GM18520 (cell line): ENCODE data around the gene PLEKHG4.

Experiments used
- ATAC-seq: cut with Tn5 transposase; IDR thresholded peaks from one replicate; pipeline ENCODE4 v1.9.1; 2021; ENCODE audit not compliant: unreplicated experiment

Gene PLEKHG4, protein sequence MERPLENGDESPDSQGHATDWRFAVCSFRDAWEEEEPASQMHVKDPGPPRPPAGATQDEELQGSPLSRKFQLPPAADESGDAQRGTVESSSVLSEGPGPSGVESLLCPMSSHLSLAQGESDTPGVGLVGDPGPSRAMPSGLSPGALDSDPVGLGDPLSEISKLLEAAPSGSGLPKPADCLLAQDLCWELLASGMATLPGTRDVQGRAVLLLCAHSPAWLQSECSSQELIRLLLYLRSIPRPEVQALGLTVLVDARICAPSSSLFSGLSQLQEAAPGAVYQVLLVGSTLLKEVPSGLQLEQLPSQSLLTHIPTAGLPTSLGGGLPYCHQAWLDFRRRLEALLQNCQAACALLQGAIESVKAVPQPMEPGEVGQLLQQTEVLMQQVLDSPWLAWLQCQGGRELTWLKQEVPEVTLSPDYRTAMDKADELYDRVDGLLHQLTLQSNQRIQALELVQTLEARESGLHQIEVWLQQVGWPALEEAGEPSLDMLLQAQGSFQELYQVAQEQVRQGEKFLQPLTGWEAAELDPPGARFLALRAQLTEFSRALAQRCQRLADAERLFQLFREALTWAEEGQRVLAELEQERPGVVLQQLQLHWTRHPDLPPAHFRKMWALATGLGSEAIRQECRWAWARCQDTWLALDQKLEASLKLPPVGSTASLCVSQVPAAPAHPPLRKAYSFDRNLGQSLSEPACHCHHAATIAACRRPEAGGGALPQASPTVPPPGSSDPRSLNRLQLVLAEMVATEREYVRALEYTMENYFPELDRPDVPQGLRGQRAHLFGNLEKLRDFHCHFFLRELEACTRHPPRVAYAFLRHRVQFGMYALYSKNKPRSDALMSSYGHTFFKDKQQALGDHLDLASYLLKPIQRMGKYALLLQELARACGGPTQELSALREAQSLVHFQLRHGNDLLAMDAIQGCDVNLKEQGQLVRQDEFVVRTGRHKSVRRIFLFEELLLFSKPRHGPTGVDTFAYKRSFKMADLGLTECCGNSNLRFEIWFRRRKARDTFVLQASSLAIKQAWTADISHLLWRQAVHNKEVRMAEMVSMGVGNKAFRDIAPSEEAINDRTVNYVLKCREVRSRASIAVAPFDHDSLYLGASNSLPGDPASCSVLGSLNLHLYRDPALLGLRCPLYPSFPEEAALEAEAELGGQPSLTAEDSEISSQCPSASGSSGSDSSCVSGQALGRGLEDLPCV

DNA sequence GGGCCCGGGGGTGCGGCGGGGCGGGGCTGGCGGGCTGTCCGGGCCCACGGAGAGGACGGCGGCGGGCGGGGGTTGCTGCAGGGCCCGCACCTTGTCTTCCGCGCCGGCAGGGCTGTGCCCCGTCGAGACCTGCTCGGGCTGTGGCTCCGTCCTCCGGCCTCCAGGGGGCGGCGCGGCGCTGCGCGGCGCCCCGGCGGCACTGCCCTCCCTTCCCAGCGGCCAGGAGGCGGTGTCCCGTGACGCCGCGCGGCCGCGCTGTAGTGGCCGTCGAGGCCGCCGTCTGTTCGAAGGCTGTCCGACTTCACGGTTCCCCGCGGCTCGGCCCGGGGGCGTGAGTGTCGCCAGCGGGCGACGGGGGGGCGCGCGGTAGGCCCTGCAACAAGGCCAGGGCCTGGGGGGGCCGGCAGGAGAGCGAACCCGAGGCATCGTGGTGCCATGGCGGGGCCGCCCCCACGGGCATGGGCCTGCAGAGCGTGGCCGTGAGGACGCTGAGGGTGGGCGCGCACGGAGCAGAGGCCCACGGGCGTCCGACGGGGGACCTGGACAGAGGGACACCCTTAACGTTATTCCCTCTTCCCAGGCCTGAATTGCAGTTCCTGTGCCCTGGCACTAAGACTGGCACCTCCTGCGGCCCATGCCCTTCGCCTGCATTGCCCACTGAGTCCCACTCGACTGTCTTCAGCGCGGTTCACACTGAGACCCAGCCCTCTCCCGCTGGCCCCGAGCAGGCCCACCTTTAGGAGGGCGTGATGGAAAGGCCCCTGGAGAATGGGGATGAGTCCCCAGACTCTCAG lies at the start of gene PLEKHG4:
Gene PLEKHG4 (plus strand): TSS at position 237 of the 794 bp plus-strand sequence. CDS start 513 bp downstream, at position 750.
- ATAC-seq: no peak

DNA sequence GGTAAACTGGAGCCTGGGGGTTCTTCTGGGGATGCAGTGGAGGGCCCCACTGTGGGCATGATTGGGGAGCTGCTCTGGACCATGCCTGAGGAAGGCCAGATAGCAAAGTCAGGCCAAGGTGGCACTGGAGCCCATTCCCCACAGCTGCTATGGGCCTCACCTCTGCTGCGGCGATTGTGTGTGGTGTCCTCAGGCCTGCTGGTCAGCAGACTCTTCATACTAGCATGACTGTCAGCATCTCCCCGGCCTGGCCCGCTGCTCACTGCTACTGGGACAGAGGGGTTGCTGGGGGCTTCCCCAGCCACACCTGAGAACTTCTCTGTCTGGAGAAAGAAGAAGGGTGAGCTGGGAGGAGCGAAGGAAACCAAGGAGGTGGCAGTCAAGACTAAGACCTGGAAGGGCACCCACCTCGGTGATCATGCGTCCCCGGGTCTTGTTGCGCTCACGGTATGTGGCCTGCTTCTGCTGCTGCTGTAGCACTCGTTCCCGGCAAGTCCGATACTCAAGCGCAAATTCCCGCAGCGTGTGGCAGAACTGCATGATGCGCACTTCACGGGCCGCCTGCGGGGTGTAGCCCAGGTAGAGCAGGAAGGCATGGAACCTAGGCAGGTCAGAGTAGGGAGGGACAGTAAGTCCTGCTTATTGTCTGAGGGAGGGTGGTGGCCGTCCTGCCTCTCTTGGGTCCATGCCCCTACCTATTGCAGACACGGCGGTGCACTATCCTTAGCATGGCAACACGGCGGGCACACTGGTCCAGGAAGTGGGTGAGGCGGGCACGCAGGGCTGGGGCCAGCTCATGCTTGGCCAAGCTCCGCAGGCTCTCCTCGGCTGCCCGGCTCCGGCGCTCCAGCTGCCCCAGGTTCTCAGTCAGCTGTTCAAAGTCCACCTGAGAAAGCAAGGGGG lies 49.2 kb upstream of the PLEKHG4 start:
- ATAC-seq: no peak

DNA sequence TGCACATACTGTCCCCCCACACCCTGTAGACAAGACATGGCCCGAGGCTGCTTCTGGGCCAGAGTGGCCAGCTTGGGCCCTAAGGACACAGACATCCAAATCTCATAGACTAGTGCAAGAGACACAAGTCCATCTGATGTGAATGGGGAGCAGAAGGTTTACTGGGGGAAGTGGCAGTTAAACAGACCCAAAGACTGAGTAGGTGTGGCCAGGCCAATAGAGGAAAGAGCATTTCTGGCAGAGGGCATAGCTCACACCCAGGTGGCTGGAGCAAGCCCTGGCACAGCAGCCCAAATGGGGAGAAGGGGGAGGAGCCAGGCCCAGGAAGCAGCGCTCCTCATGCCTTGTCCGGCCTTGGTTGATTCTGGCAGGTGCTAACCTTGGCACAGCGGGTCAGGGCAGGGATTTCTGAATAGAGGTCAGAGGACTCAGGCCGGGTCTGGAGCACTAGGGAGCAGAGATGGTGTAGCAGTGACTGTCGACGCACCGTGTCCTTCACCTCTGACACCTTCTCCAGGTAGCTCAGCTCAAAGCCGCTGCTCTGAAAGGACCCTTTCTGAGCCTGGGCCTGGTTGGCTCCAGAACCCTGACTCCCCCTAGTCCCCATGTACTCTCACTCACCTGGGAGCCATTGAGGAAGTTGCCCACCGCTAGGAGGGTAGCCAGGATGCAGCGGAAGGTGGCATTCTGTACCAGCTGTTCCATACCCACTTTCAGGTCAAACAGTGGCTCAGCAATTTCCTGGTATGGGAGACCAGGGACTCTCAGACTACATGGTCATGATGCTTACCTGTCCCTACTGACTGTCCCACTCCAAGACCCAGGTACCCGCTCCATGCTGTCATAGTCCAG lies 48.3 kb upstream of the PLEKHG4 start:
- ATAC-seq: no peak

DNA sequence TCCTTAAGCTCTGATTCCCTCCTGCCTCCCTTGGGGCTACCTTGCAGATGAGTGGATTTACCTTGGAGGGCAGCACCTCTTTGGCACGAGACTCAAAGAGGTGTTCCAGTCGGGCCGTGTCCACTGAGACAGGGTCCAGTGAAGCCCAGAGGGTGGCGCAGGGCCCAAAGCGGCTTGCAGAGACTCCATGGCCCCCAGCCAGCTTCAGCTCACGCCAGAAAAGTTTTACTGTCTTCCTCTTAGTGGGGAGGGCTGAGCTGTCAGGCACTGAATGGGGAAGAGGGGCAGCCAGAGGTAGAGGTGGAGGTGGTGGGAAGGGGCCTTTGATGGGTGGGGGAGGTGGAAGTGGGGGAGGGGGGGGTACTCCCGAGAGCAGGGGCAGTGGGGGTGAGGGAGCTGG lies 45.7 kb upstream of the PLEKHG4 start:
- no peak for ATAC-seq

DNA sequence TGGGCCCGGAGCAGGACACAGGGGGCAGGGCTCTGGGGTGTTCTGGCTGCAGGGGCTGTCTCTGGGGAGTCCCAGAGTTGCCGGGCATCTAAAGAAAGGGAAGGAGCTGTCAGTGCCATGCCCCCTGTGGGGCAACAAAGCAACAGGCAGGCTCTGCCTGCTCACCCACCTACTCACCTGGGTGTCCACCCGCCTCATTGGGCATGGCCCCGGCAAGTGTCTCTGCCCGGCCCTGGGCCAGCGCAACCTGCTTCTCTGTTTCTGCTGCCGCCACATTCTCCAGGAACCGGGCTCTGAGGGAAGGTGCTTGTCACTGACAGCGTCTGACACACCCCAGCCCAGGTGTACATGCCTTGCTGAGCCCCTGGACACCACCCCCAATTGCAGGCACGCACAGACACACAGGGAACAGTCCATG lies 45.1 kb upstream of the PLEKHG4 start:
- ATAC-seq: no peak

DNA sequence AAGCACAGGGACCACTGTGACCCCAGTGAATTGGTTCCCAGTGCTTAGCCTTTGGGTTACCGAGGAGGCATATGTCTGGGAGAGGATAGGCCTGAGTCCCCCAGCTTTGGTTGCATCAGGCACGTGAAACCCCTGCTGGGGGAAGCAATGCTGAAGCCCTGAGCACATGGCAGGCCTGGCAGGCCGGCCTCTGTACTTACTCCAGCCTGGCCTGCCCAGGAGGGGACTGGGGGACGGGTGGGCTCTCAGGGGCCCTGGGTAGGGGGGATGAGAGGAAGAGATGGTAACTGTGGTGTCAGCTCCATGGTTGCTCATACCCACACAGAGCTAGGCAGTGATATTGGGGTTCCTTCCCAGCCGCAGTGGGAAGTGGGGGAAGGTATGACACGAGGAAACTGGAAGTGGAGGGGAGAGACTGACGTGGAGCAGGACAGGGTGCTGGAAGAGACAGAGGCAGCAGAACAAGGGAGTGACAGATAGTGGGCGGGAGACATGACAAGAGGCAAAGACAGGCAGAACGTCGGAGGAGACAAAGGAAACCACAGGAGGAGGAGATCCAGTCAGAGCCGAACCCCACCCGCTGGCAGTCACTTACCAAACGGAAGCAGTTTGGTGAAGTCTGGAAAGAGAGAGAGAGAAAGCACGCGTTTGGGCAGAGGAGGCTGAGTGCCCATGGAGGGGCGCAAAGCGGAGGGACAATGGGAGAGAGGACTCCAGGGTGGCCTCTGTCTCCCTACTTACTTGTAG lies 43.3 kb upstream of the PLEKHG4 start:
- no peak for ATAC-seq

DNA sequence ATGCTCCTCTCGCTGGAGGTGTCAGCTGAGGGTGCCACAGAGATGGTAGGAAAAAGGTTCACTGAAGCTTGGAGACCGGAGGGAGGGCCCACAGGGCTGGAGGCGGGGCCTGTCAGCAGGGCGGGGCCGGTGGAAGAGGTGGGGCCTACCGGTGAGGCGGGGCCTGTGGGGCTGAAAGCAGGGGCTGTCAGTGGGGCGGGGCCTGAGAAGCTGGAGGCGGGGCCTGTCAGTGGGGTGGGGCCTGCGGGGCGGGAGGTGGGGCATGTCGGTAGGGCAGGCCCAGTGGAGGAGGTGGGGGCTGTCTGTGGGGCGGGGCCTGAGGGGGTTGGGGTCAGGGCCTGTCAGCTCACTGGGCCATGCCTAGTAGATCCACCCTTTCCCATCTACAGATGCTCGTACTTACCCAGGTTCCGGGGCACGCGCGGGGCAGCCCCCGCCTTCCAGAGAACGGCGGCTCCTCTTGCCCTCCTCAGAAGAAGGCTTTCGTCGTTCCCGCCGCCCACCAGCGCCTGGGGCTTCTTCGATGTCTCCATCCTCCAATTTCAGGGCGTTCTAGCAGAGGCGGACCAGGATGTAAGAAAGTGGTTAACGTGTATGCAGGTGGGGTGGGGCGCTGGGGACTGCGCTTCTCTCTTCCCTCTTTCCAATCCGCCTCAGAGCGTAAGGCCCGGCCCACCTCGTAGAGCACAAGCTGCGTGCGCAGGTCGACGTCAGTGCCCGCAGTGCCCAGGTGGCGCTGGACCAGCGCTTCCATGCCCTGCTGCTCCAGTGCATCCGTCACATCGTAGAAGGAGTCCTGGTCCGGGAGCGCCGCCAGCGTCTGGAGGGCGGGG lies 42.6 kb upstream of the PLEKHG4 start:
- no peak for ATAC-seq

DNA sequence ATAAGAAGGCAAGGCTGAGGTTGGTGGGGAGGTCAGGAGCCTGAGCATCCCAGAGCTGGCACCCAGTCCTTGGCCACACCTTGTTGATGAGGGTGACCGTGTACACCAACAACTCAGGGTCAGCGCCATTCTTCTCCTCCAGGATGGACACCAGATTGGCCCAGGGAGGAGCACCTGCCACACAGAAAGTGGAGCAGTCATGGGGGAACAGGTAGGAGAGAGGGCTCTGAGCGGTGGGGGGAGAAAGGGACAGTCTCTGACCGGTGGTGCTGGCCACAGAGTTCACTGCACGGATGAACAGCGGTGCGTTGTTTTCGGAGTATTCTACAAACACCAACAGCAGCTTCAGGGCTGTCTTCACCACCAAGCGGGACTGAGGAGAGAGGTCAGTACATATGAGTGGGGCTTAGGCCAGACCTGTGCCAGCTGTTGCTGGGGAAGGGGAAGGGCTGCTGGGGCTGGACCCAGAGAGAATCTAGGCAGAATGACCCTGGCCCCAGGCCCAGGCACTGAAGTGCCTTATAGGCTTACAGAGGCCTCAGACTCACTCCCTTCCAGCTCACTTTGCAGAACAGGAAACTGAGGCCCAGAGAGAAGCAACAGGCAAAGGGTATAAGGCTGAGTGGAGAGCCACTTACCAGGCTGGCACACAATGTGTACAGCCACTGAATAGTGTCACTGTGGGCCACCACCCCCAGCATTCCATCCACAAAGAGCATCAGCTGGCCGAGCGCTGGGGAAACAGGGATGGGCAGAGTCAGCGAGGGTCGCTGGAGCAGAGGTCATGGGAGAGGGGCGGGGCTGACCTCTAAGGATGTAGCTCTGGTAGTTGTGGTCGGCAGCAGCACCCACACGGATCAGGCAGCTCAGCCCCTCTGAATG lies 41.7 kb upstream of the PLEKHG4 start:
- ATAC-seq: no peak

DNA sequence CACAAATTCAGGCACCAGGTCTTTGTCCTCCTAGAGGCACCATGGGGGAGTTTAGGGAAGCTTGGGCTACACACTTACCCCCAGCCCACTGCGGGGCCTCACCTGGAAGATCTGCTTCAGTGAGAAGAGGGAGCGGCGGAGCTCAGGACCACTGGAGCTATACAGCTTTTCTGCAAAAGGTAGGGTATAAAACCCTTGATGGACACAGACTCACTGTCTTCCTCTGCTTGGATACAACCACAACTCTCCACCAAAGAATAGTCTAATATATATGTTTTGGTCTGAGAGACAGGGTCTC lies 41.1 kb upstream of the PLEKHG4 start:
- no peak for ATAC-seq

DNA sequence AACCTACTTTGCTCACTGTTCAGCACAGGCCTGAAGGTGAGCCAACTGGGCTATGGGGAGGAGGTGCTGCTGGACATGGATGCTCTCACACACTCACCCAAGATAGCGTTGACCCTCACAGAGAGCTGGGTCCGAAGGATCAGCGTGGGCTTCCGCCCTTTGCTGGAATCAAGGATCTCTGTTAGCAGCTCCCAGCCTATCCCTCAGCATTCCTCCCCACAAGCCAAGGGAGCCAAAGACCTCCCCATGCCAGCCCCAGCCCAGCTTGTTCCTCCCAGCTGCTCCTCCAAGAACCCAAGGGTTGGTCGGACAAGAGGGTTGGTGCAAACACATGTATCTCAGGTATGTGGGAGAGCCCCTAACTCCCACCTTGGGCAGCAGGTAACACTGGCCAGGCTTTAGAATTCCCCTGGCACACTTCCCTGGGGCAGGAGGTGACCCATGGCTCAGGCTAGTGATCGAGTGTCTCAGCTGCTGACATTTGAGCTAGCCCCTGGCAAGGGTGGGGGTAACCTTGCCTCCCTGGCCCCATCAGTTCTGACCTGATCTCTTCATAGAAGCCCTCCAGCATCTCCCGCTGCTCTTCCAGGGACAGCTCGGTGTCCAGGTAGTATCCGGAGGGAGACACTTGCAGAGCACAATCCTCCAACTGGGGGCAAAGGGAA lies 40.4 kb upstream of the PLEKHG4 start:
- ATAC-seq: no peak

DNA sequence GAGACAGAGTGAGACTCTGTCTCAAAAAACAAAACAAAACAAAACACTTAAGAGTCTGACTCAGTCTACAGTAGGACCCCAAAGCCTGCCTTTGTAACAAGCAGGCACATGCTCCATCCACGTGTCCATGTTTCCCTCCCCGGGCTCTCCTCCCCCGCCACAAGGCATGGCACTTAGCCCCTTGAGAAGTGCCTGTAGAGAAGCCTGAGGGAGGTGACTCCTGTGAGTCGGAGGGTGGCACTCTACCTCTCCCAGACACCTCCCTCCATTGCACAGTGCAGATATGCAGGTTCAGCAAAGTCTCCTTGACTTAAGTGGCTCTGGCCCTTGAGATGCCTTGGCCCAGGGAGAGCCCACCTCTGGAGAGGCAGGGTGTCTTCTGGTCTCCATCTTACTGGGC lies 38.8 kb upstream of the PLEKHG4 start:
- no peak for ATAC-seq

DNA sequence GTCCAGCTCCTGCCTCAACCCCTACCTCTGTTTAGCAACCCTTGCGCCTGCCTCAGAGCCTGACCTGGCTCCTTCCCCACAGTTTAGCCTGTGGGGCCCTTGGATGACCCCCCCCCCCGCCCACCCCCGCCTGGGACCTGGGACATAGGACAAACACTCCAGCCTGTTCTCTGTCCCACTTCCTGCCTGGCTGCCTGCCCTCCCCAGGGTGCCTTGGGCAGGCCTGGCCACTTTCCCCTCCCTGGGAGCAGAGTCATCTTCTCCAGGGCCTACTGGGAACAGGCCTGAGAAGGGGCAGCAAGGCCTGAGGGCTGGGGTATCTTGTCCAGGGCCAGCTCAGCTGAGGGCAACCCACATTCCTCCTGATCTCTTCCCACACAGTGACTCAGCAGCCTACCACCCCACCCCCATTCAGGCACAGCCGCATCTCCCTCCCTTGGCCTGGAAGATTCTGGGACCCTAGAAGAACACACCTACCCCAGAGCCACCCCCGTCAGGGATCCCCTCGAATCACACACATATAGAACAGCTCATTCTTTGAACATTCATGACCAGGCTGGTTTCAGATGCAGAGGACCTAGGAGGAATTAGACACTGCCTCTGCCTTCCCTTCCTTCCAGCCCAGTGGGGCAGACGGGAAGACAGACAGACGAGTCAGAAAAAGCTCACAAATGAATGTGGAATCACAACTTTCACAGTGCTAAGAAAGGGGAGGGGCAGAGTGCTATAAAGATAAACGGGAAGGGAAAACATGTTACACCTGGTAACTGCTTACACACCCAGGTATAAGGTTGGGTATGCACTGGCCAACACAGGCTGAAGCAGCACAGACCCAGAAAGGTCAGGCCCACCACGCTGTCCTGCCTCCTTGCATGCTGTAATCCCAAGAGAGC lies 38.1 kb upstream of the PLEKHG4 start:
- no peak for ATAC-seq

DNA sequence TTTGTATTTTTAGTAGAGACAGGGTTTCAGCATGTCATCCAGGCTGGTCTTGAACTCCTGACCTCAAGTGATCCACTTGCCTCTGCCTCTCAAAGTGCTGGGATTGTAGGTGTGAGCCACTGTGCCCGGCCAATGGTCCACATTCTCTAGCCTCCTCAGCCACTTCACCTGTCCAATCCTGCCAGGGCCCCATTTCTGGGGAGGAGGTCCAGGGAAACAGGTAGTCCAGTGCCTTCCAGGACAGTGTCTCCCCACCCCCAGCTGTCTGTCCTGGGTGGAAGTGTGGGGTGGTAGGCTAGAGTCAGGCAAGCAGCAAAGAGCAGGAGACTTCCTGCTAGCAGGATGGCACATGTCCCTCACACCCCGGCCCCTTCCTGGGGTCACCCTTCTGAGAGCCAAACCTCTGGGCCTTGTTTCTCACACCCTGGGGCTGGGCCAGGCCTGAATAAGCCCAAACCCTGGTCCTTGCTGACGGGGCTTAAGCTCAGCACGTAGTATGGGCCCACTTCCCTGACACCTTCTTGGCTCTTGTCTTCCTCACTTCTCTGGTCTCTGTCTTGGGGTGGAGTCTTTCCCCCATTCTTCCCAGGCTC lies 37.1 kb upstream of the PLEKHG4 start:
- no peak for ATAC-seq

DNA sequence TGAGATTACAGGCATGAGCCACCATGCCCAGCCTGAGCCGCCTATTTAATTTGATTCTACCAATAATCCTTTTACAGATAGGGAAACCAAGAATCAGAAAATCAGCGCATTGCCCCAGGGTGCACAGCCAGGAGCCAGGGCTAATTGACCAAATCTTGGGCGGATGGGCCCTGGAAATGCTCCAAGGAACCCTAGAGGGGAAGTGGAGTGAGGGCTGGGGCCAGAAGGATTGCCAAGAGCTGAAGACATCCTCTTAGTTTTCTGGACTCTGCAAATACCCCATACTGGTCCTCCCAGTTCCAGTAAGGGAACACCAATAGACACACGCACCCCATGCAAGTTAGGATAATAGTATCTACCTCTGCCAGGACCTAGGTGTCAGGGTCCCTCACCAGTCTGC lies 35.9 kb upstream of the PLEKHG4 start:
- ATAC-seq: no peak
